H1 (cell line): ENCODE results near the gene PLCB4. TPM values are rescaled to one million over a fixed set of nuclear protein-coding genes. Genes with fewer than 3 reads are reported as not detected.

Source experiments
- CTCF ChIA-PET: fragments of 300-600 bp; sonication (Branson Sonifier 250); formaldehyde crosslinking; loops from one replicate; lab custom pipeline; 2021; ENCODE audit not compliant: partially characterized antibody; lab: Charles Lee
- POLR2A ChIA-PET: fragments of 300-600 bp; sonication (Branson Sonifier 250); formaldehyde crosslinking; loops from one replicate; lab custom pipeline; 2021; ENCODE audit warnings: inconsistent platforms; ENCODE audit not compliant: partially characterized antibody; lab: Charles Lee
- DNase-seq, 2 experiments: peaks; one replicate each; pipeline versions ENCODE4 v3.0.0 to v3.0.0-alpha.2; 2010 to 2022; ENCODE audit warnings: low spot score in 2 of 2, low read depth in 1 of 2, mixed read lengths in 1 of 2
- FAIRE-seq: peaks from 2 replicates; lab custom pipeline; 2011; peaks lifted over from hg19 to GRCh38; lab: Jason Lieb, UNC
- H2AFZ ChIP-seq: 2 replicates; pipeline ENCODE4 v1.8.1; 2012; ENCODE audit warnings: low read length, inconsistent platforms
- H2AK5ac ChIP-seq: 2 replicates; pipeline ENCODE4 v1.6.1; 2013; ENCODE audit warnings: low read depth, low read length
- H2BK120ac ChIP-seq: replicated peaks from 2 replicates; pipeline ENCODE3; 2013; ENCODE audit warnings: low read depth, low read length, inconsistent platforms
- H2BK12ac ChIP-seq: 2 replicates; pipeline ENCODE4 v1.6.1; 2013; ENCODE audit warnings: low read depth, low read length
- H2BK15ac ChIP-seq: 2 replicates; pipeline ENCODE4 v1.6.1; 2013; ENCODE audit warnings: low read length
- H2BK20ac ChIP-seq: 2 replicates; pipeline ENCODE4 v1.6.1; 2013; ENCODE audit warnings: low read length
- H2BK5ac ChIP-seq: 2 replicates; pipeline ENCODE4 v1.6.1; 2013; ENCODE audit warnings: low read depth, low read length
- H3K14ac ChIP-seq: 2 replicates; pipeline ENCODE4 v1.6.1; 2013; ENCODE audit warnings: inconsistent platforms; ENCODE audit not compliant: insufficient read length
- H3K18ac ChIP-seq: 2 replicates; pipeline ENCODE4 v1.6.1; 2013; ENCODE audit warnings: low read length; ENCODE audit errors: extremely low read depth
- H3K23ac ChIP-seq: 2 replicates; pipeline ENCODE4 v1.6.1; 2013; ENCODE audit warnings: inconsistent platforms; ENCODE audit not compliant: insufficient read length
- H3K23me2 ChIP-seq: 2 replicates; pipeline ENCODE4 v1.6.1; 2013; ENCODE audit warnings: low read depth, low read length
- H3K27ac ChIP-seq: 2 replicates; pipeline ENCODE4 v1.6.1; 2011; ENCODE audit warnings: low read depth, low read length, inconsistent platforms
- H3K27me3 ChIP-seq, 4 experiments: replicated peaks in 1 of 4; 1 replicate in 1 of 4; 2 replicates in 3 of 4; pipeline versions ENCODE4 v1.6.1 to v1.8.1; 2011 to 2013; ENCODE audit warnings: low read length in 3 of 4, mild to moderate bottlenecking in 3 of 4, inconsistent platforms in 2 of 4, mixed read lengths in 2 of 4, moderate library complexity in 1 of 4; ENCODE audit not compliant: control insufficient read depth in 3 of 4, insufficient read depth in 3 of 4; ENCODE audit errors: extremely low read depth in 1 of 4
- H3K36me3 ChIP-seq, 4 experiments: 2 replicates each; pipeline versions ENCODE4 v1.6.1 to v1.8.1; 2011 to 2013; ENCODE audit warnings: mild to moderate bottlenecking in 4 of 4, low read length in 3 of 4, moderate library complexity in 2 of 4, control low read depth in 1 of 4, inconsistent platforms in 1 of 4; ENCODE audit not compliant: insufficient read depth in 4 of 4, control insufficient read depth in 2 of 4
- H3K4ac ChIP-seq: replicated peaks from 2 replicates; pipeline ENCODE3; 2013; ENCODE audit warnings: low read length, low read depth, mixed read lengths, inconsistent platforms; ENCODE audit not compliant: insufficient read length
- H3K4me1 ChIP-seq, 4 experiments: replicated peaks in 1 of 4; 1 replicate in 1 of 4; 2 replicates in 3 of 4; pipeline versions ENCODE4 v1.6.1 to v1.8.1; 2011 to 2013; ENCODE audit warnings: low read length in 3 of 4, inconsistent platforms in 2 of 4, mixed read lengths in 1 of 4; ENCODE audit not compliant: insufficient read depth in 4 of 4, control insufficient read depth in 3 of 4
- H3K4me2 ChIP-seq, 2 experiments: 2 replicates each; pipeline versions ENCODE4 v1.6.1 to v1.8.1; 2011 to 2013; ENCODE audit warnings: low read depth in 2 of 2, low read length in 2 of 2, control low read depth in 1 of 2, inconsistent platforms in 1 of 2, mild to moderate bottlenecking in 1 of 2; ENCODE audit not compliant: insufficient read depth in 1 of 2
- H3K4me3 ChIP-seq, 4 experiments: fragments of 200-600, 300-600 bp in 1 of 4; sonication (generic), shearing (Covaris generic), sonication (Bioruptor Twin) in 1 of 4; 2 replicates each; pipeline versions ENCODE4 v1.5.1 to v1.8.1; 2011 to 2016; ENCODE audit warnings: low read length in 4 of 4, low read depth in 3 of 4, control low read depth in 2 of 4, inconsistent platforms in 2 of 4, mild to moderate bottlenecking in 2 of 4, mixed read lengths in 1 of 4, moderate library complexity in 1 of 4; ENCODE audit not compliant: insufficient read depth in 2 of 4; ENCODE audit errors: extremely low read depth in 1 of 4
- H3K56ac ChIP-seq: replicated peaks from 2 replicates; pipeline ENCODE3; 2013; ENCODE audit warnings: low read depth, mild to moderate bottlenecking, mixed read lengths, low read length, inconsistent platforms; ENCODE audit not compliant: insufficient read length
- H3K79me1 ChIP-seq: 2 replicates; pipeline ENCODE4 v1.6.1; 2013; ENCODE audit warnings: low read depth, low read length, control low read depth
- H3K79me2 ChIP-seq, 2 experiments: 2 replicates each; pipeline versions ENCODE4 v1.6.1 to v1.8.1; 2012 to 2013; ENCODE audit warnings: low read length in 2 of 2, mild to moderate bottlenecking in 2 of 2, inconsistent platforms in 1 of 2; ENCODE audit not compliant: insufficient read depth in 2 of 2, control insufficient read depth in 1 of 2
- H3K9ac ChIP-seq, 4 experiments: replicated peaks in 1 of 4; 1 replicate in 1 of 4; 2 replicates in 3 of 4; pipeline versions ENCODE4 v1.6.1 to v1.8.1; 2011 to 2013; ENCODE audit warnings: low read depth in 3 of 4, low read length in 3 of 4, control low read depth in 2 of 4, mild to moderate bottlenecking in 2 of 4, moderate library complexity in 2 of 4, inconsistent platforms in 1 of 4; ENCODE audit errors: extremely low read depth in 1 of 4
- H3K9me3 ChIP-seq, 2 experiments: 2 replicates each; pipeline versions ENCODE4 v1.6.1 to v1.8.1; 2012 to 2013; ENCODE audit warnings: mild to moderate bottlenecking in 2 of 2, moderate library complexity in 2 of 2, control low read depth in 1 of 2, inconsistent platforms in 1 of 2, low read depth in 1 of 2, low read length in 1 of 2, mixed read lengths in 1 of 2; ENCODE audit not compliant: insufficient read depth in 2 of 2
- H4K20me1 ChIP-seq, 2 experiments: replicated peaks in 1 of 2; 2 replicates each; pipeline versions ENCODE3 to v1.8.1; 2011 to 2013; ENCODE audit warnings: inconsistent platforms in 2 of 2, low read length in 2 of 2, mild to moderate bottlenecking in 1 of 2; ENCODE audit not compliant: insufficient read depth in 2 of 2, control insufficient read depth in 1 of 2
- H4K5ac ChIP-seq: 2 replicates; pipeline ENCODE4 v1.6.1; 2013; ENCODE audit warnings: low read length, low read depth, mixed read lengths, inconsistent platforms; ENCODE audit not compliant: insufficient read length
- H4K8ac ChIP-seq: 2 replicates; pipeline ENCODE4 v1.8.0; 2013; ENCODE audit warnings: mild to moderate bottlenecking, moderate library complexity, low read length, inconsistent platforms; ENCODE audit not compliant: insufficient read depth; ENCODE audit errors: extremely low read depth
- H4K91ac ChIP-seq: replicated peaks from 2 replicates; pipeline ENCODE3; 2013; ENCODE audit warnings: low read length, mixed read lengths, inconsistent platforms; ENCODE audit not compliant: insufficient read length
- CHD1 ChIP-seq: IDR thresholded peaks from 2 replicates; pipeline ENCODE4 v1.6.1; 2012; ENCODE audit warnings: low read depth, low read length, improper control_type of control experiment
- GABPA ChIP-seq: IDR thresholded peaks from 2 replicates; pipeline ENCODE4 v1.6.1; 2011; ENCODE audit warnings: mild to moderate bottlenecking, low read length, moderate library complexity, borderline replicate concordance; ENCODE audit not compliant: insufficient read depth
- GTF2F1 ChIP-seq: IDR thresholded peaks from 2 replicates; pipeline ENCODE4 v1.6.1; 2012; ENCODE audit warnings: low read depth, low read length, improper control_type of control experiment, borderline replicate concordance
- NRF1 ChIP-seq: IDR thresholded peaks from 2 replicates; pipeline ENCODE4 v1.6.1; 2011; ENCODE audit warnings: mild to moderate bottlenecking, low read depth, low read length, improper control_type of control experiment
- POLR2A ChIP-seq, 2 experiments: IDR thresholded peaks; 1 replicate in 1 of 2; 2 replicates in 1 of 2; pipeline ENCODE4 v1.6.1; 2011; ENCODE audit warnings: low read depth in 2 of 2, low read length in 2 of 2, mild to moderate bottlenecking in 2 of 2; ENCODE audit errors: control extremely low read depth in 1 of 2
- POU5F1 ChIP-seq: IDR thresholded peaks from 2 replicates; pipeline ENCODE4 v1.6.1; 2011; ENCODE audit warnings: low read depth, mild to moderate bottlenecking, low read length, moderate library complexity
- SIX5 ChIP-seq: IDR thresholded peaks from 2 replicates; pipeline ENCODE4 v1.6.1; 2011; ENCODE audit warnings: mild to moderate bottlenecking, low read depth, low read length
- SP1 ChIP-seq: IDR thresholded peaks from 2 replicates; pipeline ENCODE4 v1.6.1; 2011; ENCODE audit warnings: low read depth, low read length
- TCF12 ChIP-seq: IDR thresholded peaks from 2 replicates; pipeline ENCODE4 v1.6.1; 2011; ENCODE audit warnings: low read depth, mild to moderate bottlenecking, low read length
- WGBS, 2 experiments: shearing (Covaris generic) in 1 of 2; methylation state at CpG; one replicate each; pipeline versions ENCODE4 v1.1.6 to v1.1.7; 2013 to 2015; ENCODE audit warnings: low lambda C conversion rate in 2 of 2, mixed read lengths in 2 of 2, inconsistent platforms in 1 of 2, low coverage in 1 of 2, missing lambda C conversion rate in 1 of 2; ENCODE audit not compliant: insufficient replicate concordance in 2 of 2, insufficient coverage in 1 of 2, insufficient read length in 1 of 2; ENCODE audit errors: extremely low coverage in 1 of 2, missing lambda C conversion rate in 1 of 2; 5-methylcytosine and 5-hydroxymethylcytosine counted together
- polyA plus RNA-seq, 7 experiments: library from polyadenylated mRNA; depleted of rRNA in 3 of 7; stranded (reverse) in 5 of 7; unstranded in 2 of 7; fragments of >200 nt in 5 of 7; fragments of 200-250 nt in 2 of 7; gene quantifications; 1 replicate in 5 of 7; 2 replicates in 1 of 7; 4 replicates in 1 of 7; pipeline versions ENCODE4 v1.2.1 to v1.2.3, GENCODE V29; 2011 to 2013; ENCODE audit warnings: missing spikeins in 2 of 7, mixed read lengths in 2 of 7
- total RNA-seq: library from RNA; stranded (reverse); fragmentation: NEBNext Ultra II Directional; extraction: Animal tissue kit (Norgen Biotek cat#: 25700); gene quantifications from 2 replicates; pipeline ENCODE4 v1.2.1, GENCODE V29; 2021

PLCB4 gene
- total and polyA plus RNA-seq, 2 of the 8 experiments (the other 6 are each of a cell fraction or from before 2014, with no cell fraction given): 3.2 to 14.1 TPM

- Histone ChIP-seq H3K27me3 (no peaks in the 10 kb centered on the region), H4K91ac (no peak overlapping the region), H3K79me1 (no peaks in the 10 kb centered on the region; the same call in 1 of the 2 replicates), H2BK20ac (no peak overlapping the region), H3K4me3 (no peak overlapping the region), H3K4ac (no peak overlapping the region), H4K8ac (no peak overlapping the region), H3K56ac (no peak overlapping the region), H3K4me2 (no peak overlapping the region), H3K23ac (no peak overlapping the region), H2AK5ac (no peak overlapping the region), H4K5ac (no peak overlapping the region), H2BK15ac (no peak overlapping the region), H2AFZ (no peak overlapping the region), H4K20me1 (no peaks in the 10 kb centered on the region), H2BK120ac (no peak overlapping the region), H3K9ac (no peak overlapping the region), H2BK5ac (no peak overlapping the region), H3K18ac (no peak overlapping the region), H3K36me3 (peaks cover 0 to 2% (median 1%) of the 10 kb centered on the region in 4 experiments; a peak in 2 of 8 replicates), H3K23me2 (no peaks in the 10 kb centered on the region), H2BK12ac (no peak overlapping the region), H3K9me3 (peaks cover 5 to 6% of the 10 kb centered on the region in 2 experiments; a peak in 1 of 4 replicates), H3K14ac (no peak overlapping the region), H3K79me2 (no peaks in the 10 kb centered on the region), H3K4me1 (no peaks in the 10 kb centered on the region), H3K27ac (no peak overlapping the region)
- ChIA-PET CTCF (interaction anchor here (1.0 kb wide), 2 partner anchors 84 to 278 kb away, joined by 3 read pairs; no protein-coding TSS in a partner anchor), POLR2A (no interaction called here)
- DNase-seq (no peak), FAIRE-seq (no peak)
- no peak for TF ChIP-seq POLR2A (IDR thresholded peaks at IDR 0.05; ENCODE audit: control extremely low read depth in 1 of 2, low read depth in 2 of 2, low read length in 2 of 2)
- TF ChIP-seq POU5F1: no peak
- TF ChIP-seq GABPA: no peak
- no peak for TF ChIP-seq GTF2F1
- TF ChIP-seq TCF12: no peak
- TF ChIP-seq SP1: no peak
- TF ChIP-seq SIX5: no peak
- TF ChIP-seq NRF1: no peak
- no peak for TF ChIP-seq CHD1
- 100% methylated on average over 3 of the region's 3 CpGs; no CpG with 5 or more reads in 1 of the 2 experiments for WGBS, 2 experiments
These were observed 63.0 kb downstream of the PLCB4 start for GRCh38 chr20:9131841-9132240.
